Hematopoietic multipotent progenitor cell treated with erythropoietin and hydrocortisone succinate and interleukin-3 and kit ligand, for 17 days (in vitro differentiated cells): ENCODE measurements around the gene POP7.

Experiments used
- DNase-seq: peaks from one replicate; pipeline ENCODE4 v3.0.0-alpha.2; 2015; ENCODE audit warnings: low spot score

The POP7 gene

GRCh38 chr7:100726996-100727761, 21.3 kb downstream of the POP7 start:
- DNase-seq, result no peak

- DNase-seq, result no peak
These were observed 22.3 kb downstream of the POP7 start for GRCh38 chr7:100728196-100728595.

- no peak for DNase-seq
These were observed 24.3 kb downstream of the POP7 start for GRCh38 chr7:100730136-100730800.

GRCh38 chr7:100731937-100732636, 26.2 kb downstream of the POP7 start:
- no peak for DNase-seq

GRCh38 chr7:100735730-100736129, 29.8 kb downstream of the POP7 start:
- DNase-seq, result no peak

GRCh38 chr7:100736671-100737070, 30.8 kb downstream of the POP7 start:
- no peak for DNase-seq

GRCh38 chr7:100739934-100740333, 34.0 kb downstream of the POP7 start:
- DNase-seq, result no peak

- DNase-seq, result no peak
These were observed 38.7 kb downstream of the POP7 start for GRCh38 chr7:100744605-100745004.

GRCh38 chr7:100745184-100745583, 39.3 kb downstream of the POP7 start:
- DNase-seq, result no peak

- DNase-seq, result no peak
These were observed 47.1 kb downstream of the POP7 start for GRCh38 chr7:100752994-100753393.

GRCh38 chr7:100753750-100754149, 47.8 kb downstream of the POP7 start:
- no peak for DNase-seq
